NCI-H748 (cell line): ENCODE results near the gene ACIN1.

Source experiments
- DNase-seq: peaks from one replicate; lab custom pipeline; 2025; ENCODE audit not compliant: unreplicated experiment; lab: John Stamatoyannopoulos, UW

ACIN1 gene

DNA sequence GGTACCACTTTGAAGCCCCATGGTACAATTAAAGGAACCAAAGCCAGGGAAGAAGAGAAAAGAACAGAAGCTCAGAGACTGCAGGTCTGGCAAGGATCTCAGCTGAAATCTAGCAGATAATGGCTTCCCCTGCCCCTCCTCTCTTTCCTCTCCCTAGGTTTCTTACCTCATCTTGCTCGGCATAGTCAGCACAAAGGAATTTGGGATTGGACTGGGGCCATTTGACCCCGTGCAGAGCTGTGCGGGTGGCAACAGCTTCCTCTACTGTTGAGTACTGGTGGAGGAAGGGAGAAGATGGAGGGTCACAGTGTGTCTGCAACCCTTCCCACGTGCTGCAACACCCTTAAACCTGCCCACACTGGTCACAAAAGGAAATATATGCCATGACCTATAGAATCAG is 32.9 kb downstream of the ACIN1 start:
- DNase-seq: no peak

DNA sequence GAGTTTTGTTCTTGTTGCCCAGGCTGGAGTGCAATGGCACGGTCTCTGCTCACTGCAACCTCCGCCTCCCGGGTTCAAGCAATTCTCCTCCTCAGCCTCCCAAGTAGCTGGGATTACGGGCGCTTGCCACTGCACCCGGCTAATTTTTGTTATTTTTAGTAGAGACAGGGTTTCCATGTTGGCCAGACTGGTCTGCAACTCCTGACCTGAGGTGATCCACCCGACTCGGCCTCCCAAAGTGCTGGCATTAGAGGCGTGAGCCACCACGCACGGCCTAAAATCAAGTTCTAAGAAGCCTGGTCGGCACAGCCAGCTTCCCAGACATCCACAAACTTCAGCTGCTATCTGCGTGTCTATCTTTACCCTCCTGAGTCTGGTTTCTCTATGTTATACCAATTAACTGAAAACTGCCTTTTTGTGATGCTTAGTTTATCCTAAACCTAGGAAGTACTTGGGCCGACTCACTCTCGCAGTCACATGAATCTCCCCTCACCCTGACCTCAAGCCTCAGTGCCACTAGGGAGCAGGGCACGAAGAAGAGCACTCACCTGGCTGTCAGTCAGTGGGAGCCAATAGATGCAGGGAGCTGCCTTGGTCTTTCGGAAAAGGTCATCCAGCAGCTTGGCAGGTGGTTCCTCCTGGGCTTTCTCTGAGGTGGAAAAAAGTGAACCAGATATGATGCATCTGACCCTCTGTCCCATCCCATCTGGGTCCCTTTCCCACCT is 34.2 kb downstream of the ACIN1 start:
- no peak for DNase-seq

DNA sequence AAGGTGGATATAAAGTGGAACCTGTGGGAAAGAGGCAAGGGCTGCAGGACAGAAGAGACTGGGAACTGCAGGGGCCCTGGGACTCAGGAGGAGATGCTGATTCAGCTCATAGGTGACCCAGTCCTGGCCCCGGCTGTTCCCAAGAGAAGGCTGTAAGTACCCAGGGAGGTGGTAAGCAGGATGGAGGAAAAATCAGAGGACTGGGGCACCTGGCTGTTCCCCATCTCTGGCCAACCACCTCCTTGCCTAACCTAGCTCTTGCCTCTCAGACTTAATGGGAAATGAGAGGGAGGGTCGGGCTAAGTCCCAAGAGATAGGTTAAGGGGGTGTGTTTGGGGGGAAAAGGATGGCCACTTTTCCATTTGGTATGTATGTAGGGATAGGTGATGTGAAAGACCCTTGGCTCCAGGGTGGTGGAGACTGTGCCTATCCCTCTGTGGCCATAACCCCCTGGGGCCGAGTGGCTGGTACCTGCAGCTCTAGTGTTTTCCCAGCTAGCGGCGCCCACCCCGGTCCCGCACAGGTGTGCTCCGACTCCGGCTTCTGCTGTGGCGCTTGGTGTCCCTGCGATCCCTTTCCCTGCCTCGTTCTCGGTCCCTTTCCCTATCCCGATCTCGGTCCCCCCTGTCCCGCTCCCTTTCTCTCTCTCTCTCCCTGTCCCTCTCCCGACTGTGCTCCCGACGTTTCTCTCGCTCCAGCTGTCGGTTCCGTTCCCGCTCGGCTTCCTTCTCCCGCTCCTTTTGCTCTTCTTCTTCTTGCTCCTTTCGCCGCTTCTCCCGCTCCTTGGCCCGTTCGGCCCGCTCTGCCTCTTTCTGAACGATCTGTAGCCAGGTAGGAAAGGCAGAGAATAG is 36.1 kb downstream of the ACIN1 start:
- DNase-seq: no peak

DNA sequence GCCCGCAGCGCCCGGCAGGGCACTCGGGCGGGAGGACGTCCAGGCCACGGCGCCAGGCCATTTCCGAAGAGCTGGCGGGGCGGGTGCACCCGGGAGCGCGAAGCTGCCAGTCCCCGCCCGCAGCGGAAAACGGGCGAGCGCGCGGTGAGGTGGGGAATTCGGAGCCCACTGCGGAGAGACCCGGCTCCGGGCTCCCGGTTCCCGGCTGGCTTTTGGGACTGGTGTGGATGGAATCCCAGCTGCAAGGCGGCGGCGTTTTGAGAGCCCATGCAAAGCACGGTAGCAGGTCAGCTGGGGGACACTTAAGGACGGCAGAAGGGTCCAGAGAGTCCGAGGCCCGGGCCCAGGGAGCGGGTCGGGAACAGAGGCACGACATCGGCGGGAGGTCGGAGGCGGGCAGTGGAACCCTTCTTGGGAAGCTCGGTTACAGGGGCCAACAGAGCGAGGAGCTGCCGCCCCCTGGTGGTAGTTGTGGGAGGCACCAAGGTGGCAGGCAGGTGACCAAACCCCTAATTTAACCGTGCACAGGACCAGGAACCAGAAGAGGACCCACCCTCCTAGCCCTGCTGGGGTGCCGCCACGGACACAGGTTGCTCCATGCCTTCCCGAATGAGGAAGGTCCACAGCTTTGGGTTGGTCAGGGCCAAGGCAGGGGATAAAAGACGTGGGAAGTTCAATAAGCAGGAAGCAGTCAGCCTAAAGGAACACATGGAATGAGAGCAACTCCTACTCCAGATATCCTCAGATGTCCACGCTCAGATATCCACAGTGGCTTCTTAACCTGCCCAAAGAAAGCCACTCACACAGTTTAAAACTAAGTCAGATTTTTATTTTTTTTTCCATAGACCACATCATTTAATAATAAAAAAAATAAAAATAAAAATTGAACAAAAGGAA is 36.9 kb downstream of the ACIN1 start:
- DNase-seq: no peak

DNA sequence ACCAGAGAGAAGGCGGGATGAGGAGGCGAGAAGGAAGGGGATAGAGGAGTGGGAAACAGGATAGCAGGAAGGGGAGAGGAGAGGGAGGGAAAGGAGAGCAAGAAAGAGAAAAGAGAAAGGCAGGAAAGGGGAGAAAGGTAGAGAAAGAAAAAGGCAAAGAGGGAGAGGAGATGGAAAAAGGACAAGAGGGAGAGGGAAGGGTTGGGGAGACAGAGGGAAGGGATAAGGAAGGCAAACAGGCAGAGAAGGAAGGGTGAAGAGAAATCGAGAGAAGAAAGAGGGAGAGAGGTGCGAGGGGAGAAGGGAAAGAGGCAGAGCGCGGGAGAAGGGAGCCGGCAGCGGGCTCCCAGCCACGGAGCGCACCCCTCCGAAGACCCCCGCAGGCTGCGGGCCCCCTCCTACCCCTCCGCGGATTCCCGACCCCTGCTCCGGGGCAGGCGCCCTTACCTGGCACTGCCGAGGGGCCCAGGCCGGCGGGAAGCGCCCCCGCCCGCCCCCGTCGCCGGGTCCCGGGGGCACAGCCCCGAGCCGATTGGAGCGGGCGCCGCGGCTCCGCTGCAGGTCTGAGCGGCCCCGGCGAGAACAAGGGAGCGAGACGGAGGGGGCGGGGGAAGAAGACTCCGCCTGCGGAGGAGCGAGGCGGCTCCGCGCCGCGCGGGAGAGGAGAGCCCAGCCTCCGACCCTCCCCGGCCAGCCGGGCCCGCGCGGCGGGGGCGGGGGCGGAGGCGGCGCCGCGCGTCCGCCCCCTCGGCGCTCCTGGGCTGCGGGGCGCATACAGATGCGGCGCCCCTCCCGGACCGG is 37.8 kb downstream of the ACIN1 start, which contains the start of gene CDH24:
Gene CDH24, minus strand, starts transcription at position 565 of the 801 bp plus-strand sequence. CDS start 1,787 bp downstream, outside the sequence.
- DNase-seq: no peak

DNA sequence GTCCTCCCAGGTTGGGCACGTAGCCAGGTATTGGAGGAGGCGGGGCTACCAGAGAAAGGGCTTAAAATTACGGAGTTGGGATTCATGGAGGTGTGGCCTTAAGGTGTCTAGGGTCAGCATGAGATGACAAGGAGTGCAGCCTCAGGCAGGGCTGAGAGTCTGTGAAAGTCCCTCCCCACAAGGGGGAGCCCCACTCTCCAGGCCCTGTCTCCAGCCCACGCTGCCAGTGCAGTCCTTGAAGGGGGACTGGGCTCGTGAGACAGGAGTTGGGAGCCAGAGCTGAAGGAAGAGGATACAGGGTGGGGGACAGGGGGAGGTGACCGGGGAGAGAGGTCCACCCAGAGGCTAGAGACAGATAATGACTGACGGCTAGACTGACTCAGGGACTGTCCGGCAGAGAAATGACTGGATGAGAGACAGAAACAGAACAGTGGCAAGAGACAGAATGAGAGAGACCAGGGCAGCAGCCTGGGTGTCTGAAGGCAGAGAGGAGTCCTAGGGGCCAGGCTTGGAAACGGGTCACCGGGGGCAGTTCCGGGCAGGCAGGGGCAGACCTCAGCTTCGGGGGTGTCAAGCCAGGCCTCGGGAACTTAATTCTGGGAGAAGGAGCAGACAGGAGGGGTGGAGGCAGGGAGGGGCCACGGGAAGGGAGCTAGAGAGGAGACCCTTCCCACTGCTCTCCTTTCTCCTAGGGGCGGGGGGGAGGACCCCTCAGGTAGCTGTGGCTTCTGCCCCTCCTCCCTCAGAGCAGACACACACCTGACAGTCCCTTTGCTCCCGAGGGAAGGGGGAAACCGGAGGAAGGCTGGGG is 38.6 kb downstream of the ACIN1 start:
- no peak for DNase-seq

DNA sequence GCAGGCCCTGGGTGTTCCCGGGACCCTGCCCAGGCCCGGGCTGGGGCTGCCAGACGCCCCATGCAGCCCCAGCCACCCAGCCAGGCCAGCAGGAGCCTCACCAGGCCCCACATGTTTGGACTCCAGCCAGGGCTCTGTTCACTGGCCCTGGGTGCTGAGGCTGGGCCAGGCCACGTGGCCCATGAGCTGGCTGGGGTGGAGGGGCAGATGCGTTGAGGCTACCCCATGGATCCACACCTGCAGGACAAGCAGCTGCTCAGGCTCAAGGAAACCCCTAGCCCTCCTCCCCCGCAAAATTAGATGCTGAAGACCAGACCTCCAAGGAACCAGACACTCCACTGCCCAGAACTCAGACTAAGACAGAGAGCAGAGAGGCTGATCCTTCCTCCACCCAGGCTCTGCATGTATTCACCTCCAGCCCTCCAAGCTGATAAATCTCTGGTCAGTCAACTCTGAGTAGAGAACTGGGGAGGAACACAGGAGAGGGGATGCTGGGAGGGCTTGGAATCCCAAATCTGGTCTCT is 39.3 kb downstream of the ACIN1 start:
- DNase-seq: no peak

DNA sequence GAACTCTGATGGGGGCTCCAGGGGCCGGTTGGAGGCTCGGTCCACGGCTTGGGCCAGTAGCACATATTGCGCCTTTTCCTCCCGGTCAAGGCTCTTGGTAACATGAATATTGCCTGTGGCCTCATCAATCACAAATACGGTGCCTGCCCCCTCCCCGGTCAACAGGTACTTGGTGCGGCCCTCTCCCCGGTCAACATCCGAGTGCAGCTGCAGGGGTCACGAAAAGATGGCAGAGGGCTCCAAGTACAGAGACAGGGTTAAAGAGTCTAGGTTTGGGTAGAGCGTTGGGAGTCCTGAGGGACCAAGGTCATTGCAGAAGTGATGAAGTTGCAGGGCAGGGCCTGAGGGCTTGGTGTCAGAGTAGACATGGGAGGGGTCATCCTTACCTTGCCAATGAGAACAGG is 39.8 kb downstream of the ACIN1 start:
- DNase-seq: no peak

DNA sequence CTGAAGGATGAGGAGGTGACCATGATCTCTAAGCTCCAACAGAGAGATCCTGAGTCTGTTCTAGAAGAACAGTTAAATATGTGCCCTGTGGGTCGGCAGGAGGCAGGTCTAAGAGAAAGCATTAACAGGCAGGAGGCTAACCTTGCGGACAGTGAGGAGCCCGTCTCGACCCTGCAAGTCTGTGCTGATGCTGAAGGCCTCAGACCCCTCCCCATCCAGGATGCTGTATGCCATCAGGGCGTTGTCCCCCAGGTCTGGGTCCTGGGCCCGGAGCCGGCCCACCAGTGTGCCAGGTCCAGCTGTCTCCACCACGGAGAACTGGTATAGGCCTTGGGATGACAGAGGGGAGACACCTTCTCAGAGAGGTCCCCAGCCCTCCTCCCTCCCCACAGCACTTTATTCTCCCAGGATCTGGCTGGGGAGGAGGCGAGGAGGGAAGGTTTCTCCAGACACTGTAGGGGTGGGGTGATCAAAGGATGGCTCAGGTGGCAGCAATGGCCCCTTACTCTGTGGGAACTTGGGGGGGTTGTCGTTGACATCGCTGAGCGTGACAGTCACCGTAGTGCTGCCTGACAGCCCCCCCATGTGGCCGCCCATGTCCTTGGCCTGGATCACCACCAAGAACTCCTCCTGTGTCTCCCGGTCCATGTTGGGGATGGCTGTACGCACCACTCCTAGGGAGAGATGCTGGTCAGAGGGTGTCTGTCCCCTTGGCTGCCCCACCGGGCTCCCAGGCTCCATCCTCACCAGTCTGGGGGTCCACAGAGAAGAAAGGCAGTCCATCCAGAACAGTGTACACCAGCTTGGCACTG is 40.7 kb downstream of the ACIN1 start:
- DNase-seq: no peak

DNA sequence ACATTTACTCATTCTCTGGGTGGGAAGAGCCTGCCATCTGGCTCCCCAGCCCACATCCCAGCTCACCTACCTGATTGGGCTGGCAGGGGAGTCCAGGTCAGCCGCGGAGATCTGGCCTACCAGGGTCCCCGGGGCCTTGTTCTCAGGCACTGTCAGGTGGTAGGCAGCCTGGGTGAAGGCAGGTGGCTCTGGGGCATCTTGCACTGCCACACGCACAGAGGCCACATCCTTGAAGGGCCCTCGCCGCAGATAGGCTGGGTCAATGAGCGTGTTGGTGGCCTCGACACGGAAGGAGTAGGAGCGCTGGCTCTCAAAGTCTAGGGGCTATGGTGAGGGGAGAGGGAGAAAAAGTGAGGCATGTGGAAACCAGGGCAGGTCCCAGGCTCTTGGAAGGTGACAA is 41.5 kb downstream of the ACIN1 start:
- no peak for DNase-seq

DNA sequence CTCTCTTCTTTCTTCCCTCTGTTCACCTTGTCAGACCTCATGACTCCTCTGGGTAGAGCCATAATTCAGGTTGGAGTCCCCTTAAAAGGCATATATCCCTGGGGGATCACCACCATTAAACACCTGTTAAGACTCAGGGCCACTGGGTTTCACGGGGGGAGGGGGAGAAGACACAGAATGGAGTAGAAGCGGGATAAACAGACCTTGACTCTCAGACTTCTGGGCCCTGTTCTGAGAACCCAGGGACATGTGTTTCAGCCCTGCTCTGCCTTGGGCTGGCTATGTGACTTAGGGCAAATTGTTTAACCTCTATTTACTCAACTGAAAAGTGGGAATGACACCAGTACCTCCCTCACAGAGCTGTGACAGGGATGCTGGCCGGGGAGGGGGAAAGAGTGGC is 42.3 kb downstream of the ACIN1 start:
- DNase-seq: no peak

DNA sequence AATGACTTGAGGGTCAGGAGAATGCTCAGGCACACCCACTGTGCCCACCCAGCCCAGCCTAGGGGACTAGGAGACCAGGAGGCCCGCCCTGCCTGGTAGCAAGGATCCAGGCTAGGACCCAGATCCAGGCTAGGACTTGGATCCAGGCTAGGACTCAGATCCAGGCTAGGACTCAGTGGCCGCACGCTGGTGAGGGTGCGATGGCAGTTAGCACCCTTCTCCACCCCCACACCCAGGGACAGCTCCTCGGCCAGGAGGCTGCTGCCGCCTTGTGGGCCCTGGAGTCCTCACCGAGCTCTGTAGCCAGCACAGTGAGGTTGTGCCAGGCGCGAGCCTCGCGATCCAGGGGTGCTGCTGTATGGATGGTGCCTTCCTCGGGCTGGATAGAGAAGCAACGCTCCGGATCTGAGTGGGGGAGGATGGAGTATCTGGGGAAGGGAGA is 42.7 kb downstream of the ACIN1 start:
- no peak for DNase-seq

DNA sequence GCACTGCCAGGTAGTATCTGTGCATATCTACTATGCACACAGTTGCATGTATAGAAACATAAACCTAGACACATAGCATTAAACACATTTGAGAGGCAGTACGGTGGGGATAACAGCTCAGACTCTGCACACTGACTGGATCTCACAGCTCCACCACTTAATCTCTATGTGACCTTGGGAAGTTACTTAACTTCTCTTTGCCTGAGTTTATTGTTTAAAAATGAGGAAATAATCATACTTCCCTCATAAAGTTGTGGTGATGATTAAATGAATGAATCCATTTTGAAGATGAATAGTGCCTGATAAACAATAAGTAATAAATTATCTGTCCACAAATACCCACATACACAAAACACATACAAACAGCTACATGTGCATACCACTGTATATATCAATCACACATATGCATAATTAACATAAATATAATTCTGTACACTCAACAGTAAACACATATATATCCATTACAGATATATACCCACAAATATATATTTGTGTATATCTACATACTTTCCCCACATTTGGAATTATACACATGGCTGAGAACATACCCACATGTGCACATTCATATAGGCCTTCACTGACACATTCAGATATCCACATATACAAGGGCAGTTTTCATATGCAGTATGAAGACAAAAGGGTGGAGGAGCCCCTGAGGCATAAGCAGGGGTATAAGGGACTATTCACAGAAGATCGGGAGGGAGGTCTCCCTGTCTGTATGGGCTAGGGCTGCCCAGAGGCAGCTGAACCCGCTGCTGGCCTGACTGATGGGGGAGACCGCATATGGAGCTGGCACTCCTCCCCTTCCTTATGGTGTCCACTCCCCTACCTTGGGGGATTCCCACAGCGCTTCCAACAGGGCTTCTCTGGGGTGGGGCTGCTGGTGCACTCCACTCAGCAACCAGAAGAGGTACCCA is 43.5 kb downstream of the ACIN1 start:
- DNase-seq: no peak

DNA sequence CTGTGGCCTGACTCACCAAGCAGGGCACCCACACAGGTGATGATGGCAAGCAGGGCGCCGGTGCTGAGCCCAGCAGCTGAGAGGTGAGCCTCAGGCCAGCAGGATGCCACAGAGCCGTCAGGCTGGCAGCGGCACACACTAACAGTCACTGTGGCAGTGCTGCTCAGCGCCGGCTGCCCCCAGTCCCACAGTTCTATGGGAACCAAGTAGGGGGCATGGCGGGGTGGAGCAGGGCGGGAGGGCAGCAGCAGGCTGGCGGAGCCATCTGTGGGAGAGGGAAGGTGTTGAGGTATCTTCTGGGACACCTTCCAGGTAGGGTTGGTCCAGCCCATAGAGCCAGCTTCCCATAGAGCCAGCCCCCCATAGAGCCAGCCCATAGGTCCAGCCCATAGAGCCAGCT is 45.9 kb downstream of the ACIN1 start:
- no peak for DNase-seq

DNA sequence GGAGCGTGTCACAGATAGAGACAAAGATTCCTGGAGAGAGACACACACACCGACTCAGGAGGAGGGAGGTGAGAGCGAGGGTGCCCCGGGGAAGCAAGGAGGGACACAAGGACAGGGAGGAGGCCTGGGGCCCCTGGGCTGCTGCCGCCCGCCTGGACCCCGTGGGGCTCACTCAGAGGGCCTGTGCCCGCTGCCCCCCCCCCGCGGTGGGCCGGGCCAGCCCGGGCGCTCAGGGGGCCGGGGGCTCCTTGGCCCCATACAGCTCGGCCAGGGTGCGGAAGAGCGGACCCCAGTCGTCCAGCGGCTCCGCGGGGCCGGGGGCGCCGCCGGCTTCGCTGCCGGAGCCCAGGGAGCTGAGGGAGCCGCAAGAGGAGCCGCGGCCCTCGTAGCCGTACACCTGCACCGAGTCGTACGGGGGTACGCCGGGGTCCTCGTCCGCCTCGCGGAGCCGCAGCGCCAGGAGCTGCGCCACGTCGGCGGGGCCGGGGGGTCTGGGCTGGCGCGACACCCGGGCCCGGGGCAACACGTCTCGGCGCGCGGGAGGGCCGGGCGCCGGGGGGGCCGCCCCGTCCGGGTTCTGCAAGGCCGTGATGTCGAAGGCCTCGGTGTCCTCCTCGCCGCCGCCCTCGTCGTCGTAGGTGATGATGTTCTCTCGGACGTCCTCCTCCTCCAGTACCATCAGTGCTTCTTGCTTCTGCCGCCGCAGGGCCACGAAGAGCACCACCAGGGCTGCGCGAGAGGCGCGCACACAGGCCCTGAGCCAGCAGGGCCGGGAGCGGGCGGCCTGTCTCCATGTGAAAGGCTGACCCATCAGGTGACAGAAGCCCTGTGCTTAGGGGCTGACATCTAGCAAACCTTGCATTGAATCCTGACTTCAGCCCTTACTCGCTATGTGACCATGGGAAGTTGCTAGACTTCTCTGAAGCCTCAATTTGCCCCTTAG is 46.9 kb downstream of the ACIN1 start:
- DNase-seq: no peak

DNA sequence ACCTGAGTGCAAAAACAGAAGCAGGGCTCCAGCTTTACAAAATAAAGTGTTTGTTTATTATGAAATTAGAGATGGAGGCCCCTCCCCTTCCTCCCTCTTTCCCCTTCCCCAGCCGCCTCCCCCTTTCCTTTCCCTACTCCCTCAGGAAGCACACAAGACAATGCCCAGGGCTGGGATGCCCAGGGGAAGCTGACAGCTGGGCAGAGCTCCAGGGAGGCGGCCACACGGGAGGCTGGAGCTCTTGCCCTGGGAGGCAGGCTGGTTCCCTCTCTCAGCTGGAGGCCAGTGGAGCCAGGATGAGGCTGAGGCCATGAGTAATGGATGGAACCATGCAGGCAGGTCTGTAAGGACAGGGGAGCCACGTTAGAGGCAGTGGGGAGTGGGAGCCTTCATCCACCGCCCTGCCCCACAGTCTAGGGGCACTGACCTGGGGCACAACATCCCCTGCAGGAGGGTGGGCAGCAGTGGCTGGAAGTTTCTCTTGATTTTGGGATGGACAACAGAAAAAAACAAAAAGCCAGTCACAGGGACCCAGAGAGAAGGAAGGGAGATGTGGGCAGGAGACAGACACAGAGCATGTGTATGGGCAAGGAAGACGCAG is 47.8 kb downstream of the ACIN1 start:
- DNase-seq: no peak
